Fibroblast of lung (primary cell): Measurements from ENCODE around the gene TRIM51. TPM values are rescaled to one million over a fixed set of nuclear protein-coding genes. Genes with fewer than 3 reads are reported as not detected.

ENCODE experiments used
- DNase-seq, 2 donors: peaks; one replicate each; pipeline versions ENCODE4 v3.0.0 to v3.0.0-alpha.2; 2010; ENCODE audit warnings: low read depth in 2 of 2
- H2AFZ ChIP-seq: 2 replicates; pipeline ENCODE4 v1.5.1; 2012; ENCODE audit warnings: low read length, control low read depth, inconsistent platforms
- H3K27ac ChIP-seq: 2 replicates; pipeline ENCODE4 v1.5.1; 2011; ENCODE audit warnings: low read length, control low read depth; ENCODE audit not compliant: insufficient read depth
- H3K27me3 ChIP-seq: 2 replicates; pipeline ENCODE4 v1.5.1; 2011; ENCODE audit warnings: mild to moderate bottlenecking, low read length; ENCODE audit not compliant: control insufficient read depth, insufficient read depth
- H3K36me3 ChIP-seq: 2 replicates; pipeline ENCODE4 v1.5.1; 2011; ENCODE audit warnings: low read length; ENCODE audit not compliant: control insufficient read depth, insufficient read depth
- H3K4me1 ChIP-seq: 2 replicates; pipeline ENCODE4 v1.5.1; 2011; ENCODE audit warnings: low read length; ENCODE audit not compliant: control insufficient read depth, insufficient read depth; ENCODE audit errors: extremely low read depth
- H3K4me2 ChIP-seq: 2 replicates; pipeline ENCODE4 v1.5.1; 2011; ENCODE audit warnings: low read length, control low read depth; ENCODE audit not compliant: insufficient read depth; ENCODE audit errors: extremely low read depth
- H3K4me3 ChIP-seq, 4 experiments: fragments of 200-600 bp in 1 of 4; sonication (generic) in 1 of 4; replicated peaks in 1 of 4; 2 replicates each; pipeline ENCODE4 v1.5.1; 2011 to 2016; ENCODE audit warnings: low read length in 4 of 4, low read depth in 3 of 4, mild to moderate bottlenecking in 3 of 4, control low read depth in 2 of 4, inconsistent platforms in 1 of 4, mixed read lengths in 1 of 4; ENCODE audit not compliant: insufficient read depth in 1 of 4; ENCODE audit errors: control extremely low read depth in 1 of 4
- H3K79me2 ChIP-seq: 2 replicates; pipeline ENCODE4 v1.5.1; 2012; ENCODE audit warnings: mild to moderate bottlenecking, low read length, inconsistent platforms; ENCODE audit not compliant: control insufficient read depth, insufficient read depth
- H3K9ac ChIP-seq: 2 replicates; pipeline ENCODE4 v1.5.1; 2011; ENCODE audit warnings: mild to moderate bottlenecking, low read length, control low read depth; ENCODE audit not compliant: insufficient read depth
- H3K9me3 ChIP-seq: 2 replicates; pipeline ENCODE4 v1.5.1; 2012; ENCODE audit warnings: low read depth, low read length; ENCODE audit not compliant: control insufficient read depth, insufficient read depth
- H4K20me1 ChIP-seq: 2 replicates; pipeline ENCODE4 v1.5.1; 2011; ENCODE audit warnings: low read length; ENCODE audit not compliant: control insufficient read depth, insufficient read depth; ENCODE audit errors: extremely low read depth
- EZH2 ChIP-seq: IDR thresholded peaks from 2 replicates; pipeline ENCODE4 v1.5.1; 2012; ENCODE audit warnings: low read length, control low read depth, mild to moderate bottlenecking; ENCODE audit errors: missing control alignments
- polyA plus RNA-seq, 2 donors: library from polyadenylated mRNA; depleted of rRNA in 1 of 2; stranded (reverse) in 1 of 2; unstranded in 1 of 2; fragments of >200 nt; gene quantifications; 2 replicates each; pipeline ENCODE4 v1.2.1, GENCODE V29; 2011 to 2012; ENCODE audit warnings: missing spikeins in 1 of 2
- total RNA-seq: library from RNA; depleted of rRNA; stranded (reverse); fragments of >200 nt; gene quantifications from 2 replicates; pipeline ENCODE4 v1.2.1, GENCODE V29; 2014
- TF ChIP-seq, protein P1 (sequence below), 2 donors: IDR thresholded peaks in 1 of 2; conservative IDR thresholded peaks in 1 of 2; 1 replicate in 1 of 2; 2 replicates in 1 of 2; pipeline ENCODE4 v1.5.1; 2011 to 2012; ENCODE audit warnings: low read length in 2 of 2, control low read depth in 1 of 2, inconsistent platforms in 1 of 2, low read depth in 1 of 2, mild to moderate bottlenecking in 1 of 2

Gene TRIM51
- total and polyA plus RNA-seq, 2 donors (not counting 1 experiment from before 2014, with no cell fraction given) = not detected

DNA sequence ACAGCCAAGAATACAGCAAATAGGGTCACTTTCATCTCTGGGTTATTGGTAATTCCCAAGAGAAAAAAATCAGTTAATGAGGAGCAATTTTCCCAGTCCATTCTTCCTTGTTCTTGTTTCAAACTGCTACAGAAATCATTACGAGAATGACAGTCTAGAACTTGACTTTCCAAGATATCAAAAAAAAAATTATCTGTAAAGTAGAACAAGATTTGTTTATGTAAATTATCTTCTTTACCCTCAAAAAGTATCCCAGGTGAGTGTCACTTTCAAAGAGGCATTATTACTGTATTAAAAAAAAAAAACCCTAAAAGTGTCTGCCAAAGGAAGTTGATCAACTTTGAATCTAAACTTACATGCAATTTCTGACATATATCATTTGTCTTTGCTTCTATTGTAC is 31.4 kb downstream of the TRIM51 start, which contains the start of gene OR5W2:
Gene OR5W2 (minus strand): TSS at position 101 of the 400 bp plus-strand sequence. CDS start 0 bp downstream, at position 101.
- H3K9me3 ChIP-seq = no peaks in the 10 kb centered on the region
- no peak within 1 kb of the TSS for H3K4me2 ChIP-seq
- DNase-seq = no peak
- no peaks in the 10 kb centered on the region for H4K20me1 ChIP-seq
- H2AFZ ChIP-seq = no peak within 1 kb of the TSS
- H3K36me3 ChIP-seq = no peaks in the 10 kb centered on the region
- H3K4me3 ChIP-seq = no peak within 1 kb of the TSS
- no peaks in the 10 kb centered on the region for H3K4me1 ChIP-seq
- TF ChIP-seq, protein P1, sequence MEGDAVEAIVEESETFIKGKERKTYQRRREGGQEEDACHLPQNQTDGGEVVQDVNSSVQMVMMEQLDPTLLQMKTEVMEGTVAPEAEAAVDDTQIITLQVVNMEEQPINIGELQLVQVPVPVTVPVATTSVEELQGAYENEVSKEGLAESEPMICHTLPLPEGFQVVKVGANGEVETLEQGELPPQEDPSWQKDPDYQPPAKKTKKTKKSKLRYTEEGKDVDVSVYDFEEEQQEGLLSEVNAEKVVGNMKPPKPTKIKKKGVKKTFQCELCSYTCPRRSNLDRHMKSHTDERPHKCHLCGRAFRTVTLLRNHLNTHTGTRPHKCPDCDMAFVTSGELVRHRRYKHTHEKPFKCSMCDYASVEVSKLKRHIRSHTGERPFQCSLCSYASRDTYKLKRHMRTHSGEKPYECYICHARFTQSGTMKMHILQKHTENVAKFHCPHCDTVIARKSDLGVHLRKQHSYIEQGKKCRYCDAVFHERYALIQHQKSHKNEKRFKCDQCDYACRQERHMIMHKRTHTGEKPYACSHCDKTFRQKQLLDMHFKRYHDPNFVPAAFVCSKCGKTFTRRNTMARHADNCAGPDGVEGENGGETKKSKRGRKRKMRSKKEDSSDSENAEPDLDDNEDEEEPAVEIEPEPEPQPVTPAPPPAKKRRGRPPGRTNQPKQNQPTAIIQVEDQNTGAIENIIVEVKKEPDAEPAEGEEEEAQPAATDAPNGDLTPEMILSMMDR (conservative IDR thresholded peaks at IDR 0.05 in 1 of 2, IDR thresholded peaks at IDR 0.05 in 1 of 2; ENCODE audit: low read depth in 1 of 2, low read length in 2 of 2) = no peak
- TF ChIP-seq EZH2 = no peak
- no peak within 1 kb of the TSS for H3K27ac ChIP-seq
- no peaks in the 10 kb centered on the region for H3K27me3 ChIP-seq
- H3K9ac ChIP-seq = no peak within 1 kb of the TSS
- no peaks in the 10 kb centered on the region for H3K79me2 ChIP-seq

GRCh38 chr11:55920537-55920936 is 37.4 kb downstream of the TRIM51 start:
- H3K9ac ChIP-seq = no peak overlapping the region
- DNase-seq = no peak
- no peak overlapping the region for H3K27ac ChIP-seq
- H3K27me3 ChIP-seq = no peaks in the 10 kb centered on the region
- no peaks in the 10 kb centered on the region for H3K36me3 ChIP-seq
- no peaks in the 10 kb centered on the region for H3K4me1 ChIP-seq
- H2AFZ ChIP-seq = no peak overlapping the region
- no peaks in the 10 kb centered on the region for H3K79me2 ChIP-seq
- H3K4me2 ChIP-seq = no peak overlapping the region
- no peak overlapping the region for H3K4me3 ChIP-seq
- no peak for TF ChIP-seq EZH2
- TF ChIP-seq, protein P1 (conservative IDR thresholded peaks at IDR 0.05 in 1 of 2, IDR thresholded peaks at IDR 0.05 in 1 of 2; ENCODE audit: low read depth in 1 of 2, low read length in 2 of 2) = no peak
- no peaks in the 10 kb centered on the region for H4K20me1 ChIP-seq
- no peaks in the 10 kb centered on the region for H3K9me3 ChIP-seq

GRCh38 chr11:55936300-55936699 is 53.2 kb downstream of the TRIM51 start, which contains the start of gene OR5I1:
OR5I1 (minus strand) TSS chr11:55936400; CDS start chr11:55936400, 0 bp downstream.
- Histone ChIP-seq H3K79me2 (no peaks in the 10 kb centered on the region), H4K20me1 (no peaks in the 10 kb centered on the region), H3K27me3 (no peaks in the 10 kb centered on the region), H3K9ac (no peak within 1 kb of the TSS), H3K4me2 (no peak within 1 kb of the TSS), H3K9me3 (no peaks in the 10 kb centered on the region), H3K27ac (no peak within 1 kb of the TSS), H3K4me1 (no peaks in the 10 kb centered on the region), H3K36me3 (no peaks in the 10 kb centered on the region), H3K4me3 (no peak within 1 kb of the TSS), H2AFZ (no peak within 1 kb of the TSS)
- TF ChIP-seq EZH2 = no peak
- TF ChIP-seq, protein P1 (conservative IDR thresholded peaks at IDR 0.05 in 1 of 2, IDR thresholded peaks at IDR 0.05 in 1 of 2; ENCODE audit: low read depth in 1 of 2, low read length in 2 of 2) = no peak
- no peak for DNase-seq

Other genes starting within 250 kb of the TRIM51 start
- gene OR4P4, start 248.2 kb upstream of the TRIM51 start, total RNA-seq = not detected in 2 replicates
- gene OR4P4, start 248.2 kb upstream of the TRIM51 start, polyA plus RNA-seq = not detected in 2 replicates
- not detected in 2 replicates for gene OR4S2, start 235.0 kb upstream of the TRIM51 start, total RNA-seq
- not detected in 2 replicates for gene OR4S2, start 235.0 kb upstream of the TRIM51 start, polyA plus RNA-seq
- not detected in 2 replicates for gene OR4C6, start 221.1 kb upstream of the TRIM51 start, total RNA-seq
- gene OR4C6, start 221.1 kb upstream of the TRIM51 start, polyA plus RNA-seq = not detected in 2 replicates
- gene OR5D13, start 109.9 kb upstream of the TRIM51 start, total RNA-seq = not detected in 2 replicates
- not detected in 2 replicates for gene OR5D13, start 109.9 kb upstream of the TRIM51 start, polyA plus RNA-seq
- not detected in 2 replicates for gene OR5D14, start 87.7 kb upstream of the TRIM51 start, total RNA-seq
- not detected in 2 replicates for gene OR5D14, start 87.7 kb upstream of the TRIM51 start, polyA plus RNA-seq
- gene OR5L1, start 71.9 kb upstream of the TRIM51 start, total RNA-seq = not detected in 2 replicates
- gene OR5L1, start 71.9 kb upstream of the TRIM51 start, polyA plus RNA-seq = not detected in 2 replicates
- gene OR5D18, start 63.7 kb upstream of the TRIM51 start, total RNA-seq = not detected in 2 replicates
- gene OR5D18, start 63.7 kb upstream of the TRIM51 start, polyA plus RNA-seq = not detected in 2 replicates
- not detected in 2 replicates for gene OR5L2, start 56.1 kb upstream of the TRIM51 start, total RNA-seq
- not detected in 2 replicates for gene OR5L2, start 56.1 kb upstream of the TRIM51 start, polyA plus RNA-seq
- gene OR5D16, start 44.5 kb upstream of the TRIM51 start, total RNA-seq = not detected in 2 replicates
- gene OR5D16, start 44.5 kb upstream of the TRIM51 start, polyA plus RNA-seq = not detected in 2 replicates
- gene OR5W2, start 31.3 kb downstream of the TRIM51 start, total RNA-seq = not detected in 2 replicates
- gene OR5W2, start 31.3 kb downstream of the TRIM51 start, polyA plus RNA-seq = not detected in 2 replicates
- not detected in 2 replicates for gene OR5I1, start 53.1 kb downstream of the TRIM51 start, total RNA-seq
- gene OR5I1, start 53.1 kb downstream of the TRIM51 start, polyA plus RNA-seq = not detected in 2 replicates
- not detected in 2 replicates for gene OR10AG1, start 86.6 kb downstream of the TRIM51 start, total RNA-seq
- not detected in 2 replicates for gene OR10AG1, start 86.6 kb downstream of the TRIM51 start, polyA plus RNA-seq
- not detected in 2 replicates for gene OR5F1, start 111.3 kb downstream of the TRIM51 start, total RNA-seq
- not detected in 2 replicates for gene OR5F1, start 111.3 kb downstream of the TRIM51 start, polyA plus RNA-seq
- gene OR5AS1, start 144.4 kb downstream of the TRIM51 start, total RNA-seq = not detected in 2 replicates
- not detected in 2 replicates for gene OR5AS1, start 144.4 kb downstream of the TRIM51 start, polyA plus RNA-seq
- under 0.01 TPM in 1 of 2 replicates, not detected in the other for gene OR8I2, start 210.0 kb downstream of the TRIM51 start, total RNA-seq
- not detected in 2 replicates for gene OR8I2, start 210.0 kb downstream of the TRIM51 start, polyA plus RNA-seq
- not detected in 2 replicates for gene OR8H2, start 220.4 kb downstream of the TRIM51 start, total RNA-seq
- not detected in 2 replicates for gene OR8H2, start 220.4 kb downstream of the TRIM51 start, polyA plus RNA-seq
- not detected in 2 replicates for gene OR8H3, start 239.1 kb downstream of the TRIM51 start, total RNA-seq
- gene OR8H3, start 239.1 kb downstream of the TRIM51 start, polyA plus RNA-seq = not detected in 2 replicates